H9 (cell line): ENCODE results near the gene MRPL40. TPM values are rescaled to one million over a fixed set of nuclear protein-coding genes. Genes with fewer than 3 reads are reported as not detected.

ENCODE experiments used
- DNase-seq: peaks from one replicate; pipeline ENCODE4 v3.0.0-alpha.2; 2017
- H2AFZ ChIP-seq: one replicate; pipeline ENCODE4 v1.6.1; 2013; ENCODE audit warnings: mild to moderate bottlenecking, low read length, control low read depth, moderate library complexity
- H2AK5ac ChIP-seq: 2 replicates; pipeline ENCODE4 v1.6.1; 2013; ENCODE audit warnings: low read length, control low read depth, mixed read lengths; ENCODE audit not compliant: insufficient read length
- H2BK120ac ChIP-seq: one replicate; pipeline ENCODE4 v1.6.1; 2013; ENCODE audit warnings: low read depth, mild to moderate bottlenecking, low read length, control low read depth, inconsistent platforms; ENCODE audit not compliant: poor library complexity, severe bottlenecking
- H2BK12ac ChIP-seq: 2 replicates; pipeline ENCODE4 v1.6.1; 2013; ENCODE audit warnings: low read length, control low read depth, mixed read lengths, low read depth; ENCODE audit not compliant: insufficient read length
- H2BK15ac ChIP-seq: 2 replicates; pipeline ENCODE4 v1.6.1; 2013; ENCODE audit warnings: low read depth, low read length, control low read depth
- H2BK20ac ChIP-seq: one replicate; pipeline ENCODE4 v1.6.1; 2013; ENCODE audit warnings: low read depth, mild to moderate bottlenecking, low read length, control low read depth, inconsistent platforms; ENCODE audit not compliant: poor library complexity, severe bottlenecking
- H2BK5ac ChIP-seq: 2 replicates; pipeline ENCODE4 v1.6.1; 2013; ENCODE audit warnings: low read length, control low read depth, mixed read lengths; ENCODE audit not compliant: insufficient read length
- H3K14ac ChIP-seq: 2 replicates; pipeline ENCODE4 v1.6.1; 2013; ENCODE audit warnings: low read length, control low read depth; ENCODE audit not compliant: insufficient read depth
- H3K18ac ChIP-seq: 2 replicates; pipeline ENCODE4 v1.6.1; 2013; ENCODE audit warnings: low read depth, mild to moderate bottlenecking, mixed read lengths, low read length, control low read depth; ENCODE audit not compliant: insufficient read length
- H3K23ac ChIP-seq: 2 replicates; pipeline ENCODE4 v1.6.1; 2013; ENCODE audit warnings: low read length, control low read depth, mixed read lengths, low read depth; ENCODE audit not compliant: insufficient read length
- H3K23me2 ChIP-seq: 2 replicates; pipeline ENCODE4 v1.6.1; 2013; ENCODE audit warnings: low read depth, mild to moderate bottlenecking, mixed read lengths, low read length, control low read depth; ENCODE audit not compliant: insufficient read length, poor library complexity, severe bottlenecking
- H3K27ac ChIP-seq: 2 replicates; pipeline ENCODE4 v1.5.1; 2013; ENCODE audit warnings: low read length, control low read depth, mixed read lengths, low read depth; ENCODE audit not compliant: insufficient read length
- H3K27me3 ChIP-seq: 2 replicates; pipeline ENCODE4 v1.6.1; 2013; ENCODE audit warnings: low read length, control low read depth, inconsistent platforms; ENCODE audit not compliant: insufficient read depth
- H3K4ac ChIP-seq: 2 replicates; pipeline ENCODE4 v1.6.1; 2013; ENCODE audit warnings: low read depth, mild to moderate bottlenecking, control low read depth, inconsistent platforms, low read length, moderate library complexity
- H3K4me1 ChIP-seq: 2 replicates; pipeline ENCODE4 v1.6.1; 2013; ENCODE audit warnings: low read length, control low read depth, inconsistent platforms; ENCODE audit not compliant: insufficient read depth
- H3K4me2 ChIP-seq: 2 replicates; pipeline ENCODE4 v1.6.1; 2013; ENCODE audit warnings: low read length, control low read depth, mixed read lengths; ENCODE audit not compliant: insufficient read length, insufficient read depth
- H3K56ac ChIP-seq: 2 replicates; pipeline ENCODE4 v1.6.1; 2013; ENCODE audit warnings: low read depth, mild to moderate bottlenecking, mixed read lengths, low read length, control low read depth; ENCODE audit not compliant: insufficient read length
- H3K79me1 ChIP-seq: 2 replicates; pipeline ENCODE4 v1.6.1; 2013; ENCODE audit warnings: low read depth, mild to moderate bottlenecking, moderate library complexity, low read length, control low read depth, inconsistent platforms; ENCODE audit not compliant: insufficient read depth, poor library complexity, severe bottlenecking
- H3K79me2 ChIP-seq: 2 replicates; pipeline ENCODE4 v1.6.1; 2013; ENCODE audit warnings: low read length, control low read depth, inconsistent platforms; ENCODE audit not compliant: insufficient read depth
- H3K9ac ChIP-seq: 2 replicates; pipeline ENCODE4 v1.6.1; 2013; ENCODE audit warnings: low read length, control low read depth, mixed read lengths; ENCODE audit not compliant: insufficient read length; ENCODE audit errors: extremely low read depth
- H3K9me3 ChIP-seq: one replicate; pipeline ENCODE4 v1.6.1; 2013; ENCODE audit warnings: low read depth, low read length, inconsistent platforms; ENCODE audit not compliant: control insufficient read depth
- H3T11ph ChIP-seq: one replicate; pipeline ENCODE4 v1.6.1; 2013; ENCODE audit warnings: mild to moderate bottlenecking, low read length, control low read depth, inconsistent platforms
- H4K20me1 ChIP-seq: one replicate; pipeline ENCODE4 v1.6.1; 2013; ENCODE audit not compliant: control insufficient read depth, insufficient read length, insufficient read depth
- H4K5ac ChIP-seq: 2 replicates; pipeline ENCODE4 v1.6.1; 2013; ENCODE audit warnings: low read depth, mild to moderate bottlenecking, mixed read lengths, low read length, control low read depth; ENCODE audit not compliant: insufficient read length
- H4K8ac ChIP-seq: replicated peaks from 2 replicates; pipeline ENCODE4 v1.6.1; 2013; ENCODE audit warnings: low read length, control low read depth, mixed read lengths, low read depth; ENCODE audit not compliant: insufficient read length
- H4K91ac ChIP-seq: 2 replicates; pipeline ENCODE4 v1.6.1; 2013; ENCODE audit warnings: low read depth, mild to moderate bottlenecking, moderate library complexity, mixed read lengths, low read length, control low read depth; ENCODE audit not compliant: insufficient read length
- H3K27ac Mint-ChIP-seq, 3 experiments: 2 replicates in 2 of 3; 3 replicates in 1 of 3; pipeline ENCODE4 v1.8.0; 2020 to 2021; ENCODE audit warnings: mixed read lengths in 3 of 3, mild to moderate bottlenecking in 1 of 3, moderate library complexity in 1 of 3
- H3K27me3 Mint-ChIP-seq: 2 replicates; pipeline ENCODE4 v1.8.0; 2021; ENCODE audit warnings: low read depth, mild to moderate bottlenecking, moderate library complexity, mixed read lengths
- H3K36me3 Mint-ChIP-seq, 3 experiments: 2 replicates in 2 of 3; 3 replicates in 1 of 3; pipeline ENCODE4 v1.8.0; 2020 to 2021; ENCODE audit warnings: low read depth in 3 of 3, mixed read lengths in 3 of 3; ENCODE audit not compliant: insufficient read depth in 1 of 3
- H3K4me1 Mint-ChIP-seq, 2 experiments: 2 replicates each; pipeline ENCODE4 v1.8.0; 2020; ENCODE audit warnings: mixed read lengths in 2 of 2
- H3K4me3 Mint-ChIP-seq, 2 experiments: 2 replicates in 1 of 2; 3 replicates in 1 of 2; pipeline ENCODE4 v1.8.0; 2020 to 2021; ENCODE audit warnings: mild to moderate bottlenecking in 2 of 2, mixed read lengths in 2 of 2, moderate library complexity in 1 of 2
- H3K9me3 Mint-ChIP-seq, 2 experiments: 2 replicates in 1 of 2; 3 replicates in 1 of 2; pipeline ENCODE4 v1.8.0; 2020; ENCODE audit warnings: mild to moderate bottlenecking in 2 of 2, mixed read lengths in 2 of 2, moderate library complexity in 1 of 2
- CTCF ChIP-seq: fragments of 200-600 bp; sonication (generic); conservative IDR thresholded peaks from 3 replicates; pipeline ENCODE4 v1.8.0; 2021; ENCODE audit warnings: antibody characterized with exemption, mild to moderate bottlenecking
- WGBS: extraction: QIAGEN DNeasy Blood & Tissue Kit; methylation state at CpG from one replicate; pipeline ENCODE4 v1.1.7; 2013; ENCODE audit warnings: missing lambda C conversion rate, low lambda C conversion rate, mixed read lengths; ENCODE audit not compliant: insufficient read length; ENCODE audit errors: extremely low coverage; 5-methylcytosine and 5-hydroxymethylcytosine counted together
- total RNA-seq: library from RNA; stranded (reverse); gene quantifications from 2 replicates; pipeline ENCODE4 v1.2.1, GENCODE V29; 2021

Gene MRPL40
- total RNA-seq, 1 experiment from 2014 or later, result 15.2 TPM

DNA sequence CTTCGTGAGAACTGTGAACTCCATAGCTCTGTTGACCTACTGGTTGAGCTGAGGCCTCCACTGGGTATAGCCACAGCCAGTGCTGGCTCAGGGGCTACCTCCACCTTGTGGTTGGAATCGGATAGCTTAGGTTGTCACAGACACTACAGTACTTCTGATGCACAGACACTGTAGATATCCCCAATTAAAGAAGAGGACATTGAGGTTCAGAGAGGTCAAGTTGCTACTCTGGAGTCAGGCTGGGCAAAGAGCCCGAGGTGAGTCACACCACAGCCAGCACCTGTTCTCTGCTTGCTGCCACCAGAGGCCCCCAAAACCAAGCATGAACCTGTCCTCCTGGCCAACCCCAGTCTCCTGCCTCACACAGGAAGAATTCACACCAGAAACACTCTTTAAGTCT is 41.2 kb downstream of the MRPL40 start:
- H3K4ac ChIP-seq, result no peak overlapping the region
- no peak overlapping the region for H3K23ac ChIP-seq
- H2AFZ ChIP-seq, result no peak overlapping the region
- no peak overlapping the region for H2BK15ac ChIP-seq
- H3K27me3 ChIP-seq, result no peaks in the 10 kb centered on the region
- no peak overlapping the region for H3K27ac ChIP-seq
- H3K14ac ChIP-seq, result no peak overlapping the region
- H3K18ac ChIP-seq, result no peak overlapping the region
- no peaks in the 10 kb centered on the region; the same call in 1 of the 2 replicates for H3K4me1 ChIP-seq
- peaks cover 9 to 12% of the 10 kb centered on the region in 2 experiments for H3K4me1 Mint-ChIP-seq
- H2AK5ac ChIP-seq, result no peak overlapping the region
- H3T11ph ChIP-seq, result no peak overlapping the region
- no peak overlapping the region for H4K5ac ChIP-seq
- no peaks in the 10 kb centered on the region for H3K9me3 Mint-ChIP-seq
- no peak overlapping the region for H3K56ac ChIP-seq
- no peak overlapping the region for H2BK12ac ChIP-seq
- H4K20me1 ChIP-seq, result no peaks in the 10 kb centered on the region
- no peak overlapping the region for H3K4me3 Mint-ChIP-seq
- peaks cover 30 to 60% (median 51%) of the 10 kb centered on the region in 3 experiments; a peak in 6 of 7 replicates for H3K36me3 Mint-ChIP-seq
- no peak overlapping the region for H3K9ac ChIP-seq
- peaks cover 6% of the 10 kb centered on the region for H3K23me2 ChIP-seq
- no peaks in the 10 kb centered on the region for H3K9me3 ChIP-seq
- DNase-seq, result no peak
- H3K79me1 ChIP-seq, result peaks cover 3% of the 10 kb centered on the region
- no CpG with 5 or more reads among the region's 3 CpGs for WGBS
- no peak overlapping the region for H4K91ac ChIP-seq
- H2BK20ac ChIP-seq, result no peak overlapping the region
- no peak overlapping the region; a peak in 1 of 7 replicates for H3K27ac Mint-ChIP-seq
- peaks cover 14% of the 10 kb centered on the region; the same call in 1 of the 2 replicates for H3K79me2 ChIP-seq
- no peak overlapping the region for H2BK120ac ChIP-seq
- H4K8ac ChIP-seq, result no peak overlapping the region
- peak; percentile 32; the same call in 1 of the 3 replicates for TF ChIP-seq CTCF
- H2BK5ac ChIP-seq, result no peak overlapping the region
- no peak overlapping the region for H3K4me2 ChIP-seq
- no peaks in the 10 kb centered on the region for H3K27me3 Mint-ChIP-seq
